Neural progenitor cell (in vitro differentiated cells): ENCODE measurements around the gene TENT5C. TPM values are rescaled to one million over a fixed set of nuclear protein-coding genes. Genes with fewer than 3 reads are reported as not detected.

Experiments used
- DNase-seq: peaks from one replicate; pipeline ENCODE4 v3.0.0-alpha.2; 2016; ENCODE audit warnings: low spot score
- H2AFZ ChIP-seq: fragments of 200-600 bp; sonication (generic); replicated peaks from 2 replicates; pipeline ENCODE4 v1.6.1; 2016; ENCODE audit warnings: antibody characterized with exemption
- H3F3A ChIP-seq: fragments of 200-600 bp; sonication (generic); 2 replicates; pipeline ENCODE4 v1.6.1; 2016; ENCODE audit warnings: antibody characterized with exemption, low read depth
- H3K27ac ChIP-seq: fragments of 200-600 bp; sonication (generic); 2 replicates; pipeline ENCODE4 v1.5.1; 2016; ENCODE audit warnings: mild to moderate bottlenecking
- H3K27me3 ChIP-seq: fragments of 200-600 bp; sonication (generic); 2 replicates; pipeline ENCODE4 v1.6.1; 2016; ENCODE audit warnings: mild to moderate bottlenecking, moderate library complexity
- H3K36me3 ChIP-seq: fragments of 200-600 bp; sonication (generic); 2 replicates; pipeline ENCODE4 v1.5.1; 2016
- H3K4me1 ChIP-seq: fragments of 200-600 bp; sonication (generic); 2 replicates; pipeline ENCODE4 v1.6.1; 2016; ENCODE audit warnings: mixed run types
- H3K4me2 ChIP-seq: fragments of 200-600 bp; sonication (generic); 2 replicates; pipeline ENCODE4 v1.6.1; 2016
- H3K4me3 ChIP-seq: fragments of 200-600 bp; sonication (generic); 2 replicates; pipeline ENCODE4 v1.5.1; 2016
- H3K79me2 ChIP-seq: fragments of 200-600 bp; sonication (generic); 2 replicates; pipeline ENCODE4 v1.6.1; 2016; ENCODE audit warnings: low read depth
- H3K9ac ChIP-seq: fragments of 200-600 bp; sonication (generic); 2 replicates; pipeline ENCODE4 v1.6.1; 2016
- H3K9me3 ChIP-seq: fragments of 200-600 bp; sonication (generic); 2 replicates; pipeline ENCODE4 v1.5.1; 2016; ENCODE audit warnings: low read depth
- H4K20me1 ChIP-seq: fragments of 200-600 bp; sonication (generic); 2 replicates; pipeline ENCODE4 v1.6.1; 2016; ENCODE audit warnings: low read depth
- H3K27ac Mint-ChIP-seq: 3 replicates; pipeline ENCODE4 v1.8.0; 2021; ENCODE audit warnings: mixed read lengths
- H3K27me3 Mint-ChIP-seq: 2 replicates; pipeline ENCODE4 v1.8.0; 2022; ENCODE audit warnings: low read depth, mild to moderate bottlenecking, inconsistent platforms, moderate library complexity, mixed read lengths; ENCODE audit not compliant: insufficient read depth
- H3K36me3 Mint-ChIP-seq: 3 replicates; pipeline ENCODE4 v1.8.0; 2021; ENCODE audit warnings: mixed read lengths
- H3K4me1 Mint-ChIP-seq: 3 replicates; pipeline ENCODE4 v1.8.0; 2021; ENCODE audit warnings: mixed read lengths
- H3K4me3 Mint-ChIP-seq: 3 replicates; pipeline ENCODE4 v1.8.0; 2021; ENCODE audit warnings: mild to moderate bottlenecking, moderate library complexity, mixed read lengths
- H3K9me3 Mint-ChIP-seq: 3 replicates; pipeline ENCODE4 v1.8.0; 2020; ENCODE audit warnings: mixed read lengths
- EZH2 ChIP-seq: fragments of 200-600 bp; sonication (generic); IDR thresholded peaks from 2 replicates; pipeline ENCODE4 v1.6.1; 2017; ENCODE audit warnings: antibody characterized with exemption, mild to moderate bottlenecking, moderate library complexity
- EZH2phosphoT487 ChIP-seq: fragments of 200-600 bp; sonication (generic); IDR thresholded peaks from 2 replicates; pipeline ENCODE4 v1.6.1; 2017; ENCODE audit warnings: antibody characterized with exemption
- total RNA-seq: library from RNA; depleted of rRNA; stranded (reverse); fragments of >200 nt; gene quantifications from 2 replicates; pipeline ENCODE4 v1.2.3, GENCODE V29; 2015; ENCODE audit warnings: low replicate concordance
- TF ChIP-seq, protein P1 (sequence below): fragments of 200-600 bp; sonication (generic); IDR thresholded peaks from 2 replicates; pipeline ENCODE4 v1.5.1; 2017; ENCODE audit warnings: antibody characterized with exemption, mild to moderate bottlenecking

TENT5C gene
- total RNA-seq, 1 donor from 2014 or later, result 0.39 TPM

DNA sequence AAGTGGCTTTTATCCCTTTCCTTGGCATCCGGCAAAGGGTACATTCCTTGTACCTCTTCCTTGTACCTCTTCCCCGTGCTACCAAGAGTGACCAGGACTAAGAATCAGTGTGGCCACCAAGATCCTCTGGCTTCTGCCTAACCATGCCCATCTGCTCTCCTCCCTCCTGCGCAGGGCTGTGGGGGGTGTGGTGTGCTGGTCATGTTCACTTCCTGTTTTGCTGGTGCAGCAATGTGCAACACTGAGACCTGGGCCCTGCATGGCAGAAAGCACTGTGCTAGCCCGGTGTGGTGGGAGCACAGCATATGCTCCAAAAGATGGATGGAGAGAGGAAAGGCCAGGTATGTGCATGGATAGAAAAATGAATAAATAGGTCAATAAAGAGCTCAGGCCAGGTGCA lies 33.3 kb upstream of the TENT5C start:
- Mint-ChIP-seq H3K27ac (no peak overlapping the region), H3K4me3 (no peak overlapping the region), H3K36me3 (no peaks in the 10 kb centered on the region), H3K9me3 (no peaks in the 10 kb centered on the region), H3K27me3 (peaks cover 13% of the 10 kb centered on the region), H3K4me1 (peaks cover 7% of the 10 kb centered on the region)
- H3K4me1 ChIP-seq, result peaks cover 11% of the 10 kb centered on the region
- no peak overlapping the region for H2AFZ ChIP-seq
- no peaks in the 10 kb centered on the region for H3K9me3 ChIP-seq
- H3K36me3 ChIP-seq, result no peaks in the 10 kb centered on the region
- H3K27ac ChIP-seq, result no peak overlapping the region
- H3K4me3 ChIP-seq, result no peak overlapping the region
- no peaks in the 10 kb centered on the region for H4K20me1 ChIP-seq
- DNase-seq, result no peak
- no peaks in the 10 kb centered on the region for H3F3A ChIP-seq
- H3K79me2 ChIP-seq, result no peaks in the 10 kb centered on the region
- no peaks in the 10 kb centered on the region for H3K27me3 ChIP-seq
- TF ChIP-seq, protein P1, sequence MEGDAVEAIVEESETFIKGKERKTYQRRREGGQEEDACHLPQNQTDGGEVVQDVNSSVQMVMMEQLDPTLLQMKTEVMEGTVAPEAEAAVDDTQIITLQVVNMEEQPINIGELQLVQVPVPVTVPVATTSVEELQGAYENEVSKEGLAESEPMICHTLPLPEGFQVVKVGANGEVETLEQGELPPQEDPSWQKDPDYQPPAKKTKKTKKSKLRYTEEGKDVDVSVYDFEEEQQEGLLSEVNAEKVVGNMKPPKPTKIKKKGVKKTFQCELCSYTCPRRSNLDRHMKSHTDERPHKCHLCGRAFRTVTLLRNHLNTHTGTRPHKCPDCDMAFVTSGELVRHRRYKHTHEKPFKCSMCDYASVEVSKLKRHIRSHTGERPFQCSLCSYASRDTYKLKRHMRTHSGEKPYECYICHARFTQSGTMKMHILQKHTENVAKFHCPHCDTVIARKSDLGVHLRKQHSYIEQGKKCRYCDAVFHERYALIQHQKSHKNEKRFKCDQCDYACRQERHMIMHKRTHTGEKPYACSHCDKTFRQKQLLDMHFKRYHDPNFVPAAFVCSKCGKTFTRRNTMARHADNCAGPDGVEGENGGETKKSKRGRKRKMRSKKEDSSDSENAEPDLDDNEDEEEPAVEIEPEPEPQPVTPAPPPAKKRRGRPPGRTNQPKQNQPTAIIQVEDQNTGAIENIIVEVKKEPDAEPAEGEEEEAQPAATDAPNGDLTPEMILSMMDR, result no peak
- no peak for TF ChIP-seq EZH2phosphoT487
- TF ChIP-seq EZH2, result no peak
- no peak overlapping the region for H3K9ac ChIP-seq
- no peak overlapping the region for H3K4me2 ChIP-seq

DNA sequence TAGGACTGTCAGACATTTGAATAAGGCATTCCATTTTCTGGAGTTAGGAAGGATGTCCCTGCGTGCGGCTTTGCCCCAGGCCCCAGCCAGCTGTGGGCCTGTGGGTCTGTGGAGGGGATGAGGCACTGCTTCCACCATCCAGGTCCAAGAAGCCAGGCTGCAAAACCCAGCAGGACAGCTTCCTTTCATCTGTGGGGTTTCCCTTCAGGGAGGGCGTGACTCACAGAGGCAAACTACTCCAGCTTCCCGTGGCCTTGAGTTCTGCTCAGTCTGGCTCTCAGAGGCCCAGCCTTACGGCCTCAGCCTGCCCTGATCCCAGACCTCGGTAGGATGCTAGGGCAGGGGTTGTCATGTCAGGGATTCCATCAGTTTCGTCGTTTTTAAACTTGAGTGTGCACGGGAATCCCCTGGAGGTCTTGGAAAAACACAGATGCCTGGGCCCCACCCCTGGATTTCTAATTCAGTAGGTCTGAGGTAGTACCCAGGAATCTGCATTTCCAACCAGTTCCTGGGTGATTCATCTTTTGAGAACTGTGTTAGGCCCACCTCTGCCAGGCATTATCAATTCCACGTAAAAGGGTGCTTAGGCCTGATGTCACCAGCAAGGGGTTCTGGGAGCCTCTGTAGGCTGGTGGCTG lies 32.3 kb upstream of the TENT5C start:
- Histone ChIP-seq H3K9me3 (no peaks in the 10 kb centered on the region), H3F3A (no peaks in the 10 kb centered on the region), H4K20me1 (no peaks in the 10 kb centered on the region), H3K27me3 (no peaks in the 10 kb centered on the region), H3K36me3 (no peaks in the 10 kb centered on the region), H3K4me2 (no peak overlapping the region), H3K79me2 (no peaks in the 10 kb centered on the region), H3K4me1 (peaks cover 11% of the 10 kb centered on the region), H3K27ac (no peak overlapping the region), H3K9ac (no peak overlapping the region), H2AFZ (no peak overlapping the region), H3K4me3 (no peak overlapping the region)
- H3K4me3 Mint-ChIP-seq, result no peak overlapping the region
- H3K36me3 Mint-ChIP-seq, result no peaks in the 10 kb centered on the region
- no peak for DNase-seq
- TF ChIP-seq EZH2 (no peak), EZH2phosphoT487 (no peak)
- TF ChIP-seq, protein P1, result no peak
- H3K4me1 Mint-ChIP-seq, result peaks cover 7% of the 10 kb centered on the region
- H3K27ac Mint-ChIP-seq, result no peak overlapping the region
- H3K9me3 Mint-ChIP-seq, result no peaks in the 10 kb centered on the region
- H3K27me3 Mint-ChIP-seq, result peaks cover 13% of the 10 kb centered on the region

DNA sequence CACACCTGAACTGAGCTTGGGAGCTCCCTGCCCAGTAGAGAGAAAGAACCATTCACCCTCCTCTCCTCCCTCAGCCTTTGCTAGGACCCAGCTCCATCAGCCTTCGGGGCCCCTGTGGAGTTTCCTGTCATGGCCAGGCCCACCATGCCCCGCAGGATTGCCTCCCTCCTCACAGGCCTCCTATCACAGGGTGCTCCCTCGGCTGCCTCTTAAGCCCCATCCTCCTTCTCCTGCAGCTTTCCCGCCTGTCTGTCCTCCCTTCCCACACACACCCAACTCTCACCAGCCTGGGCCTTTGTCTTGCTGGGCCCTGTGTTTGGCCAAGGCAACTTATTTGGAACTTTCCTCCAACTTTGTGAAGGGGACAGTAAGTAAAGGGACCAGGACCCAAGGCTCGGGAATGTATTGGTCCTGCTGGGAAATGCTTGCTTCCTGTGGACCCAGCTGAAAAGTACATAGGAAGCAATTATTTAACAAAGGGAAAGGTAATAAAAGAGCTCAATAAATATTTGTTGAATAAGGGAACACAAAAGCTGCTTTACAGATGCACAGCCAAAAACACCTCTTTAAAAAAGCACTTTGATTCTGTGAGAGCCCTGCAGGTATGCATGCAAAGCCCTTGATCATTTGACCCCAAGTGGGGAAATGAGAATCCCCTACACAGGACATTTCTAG lies 31.6 kb upstream of the TENT5C start:
- peaks cover 7% of the 10 kb centered on the region for H3K4me1 Mint-ChIP-seq
- no peak overlapping the region for H3K27ac ChIP-seq
- H2AFZ ChIP-seq, result peak overlapping the region; percentile 72
- peak overlapping the region; percentile 85 for H3K27ac Mint-ChIP-seq
- no peak overlapping the region for H3K9ac ChIP-seq
- H3K4me3 ChIP-seq, result no peak overlapping the region
- no peaks in the 10 kb centered on the region for H3K9me3 ChIP-seq
- H3K36me3 ChIP-seq, result no peaks in the 10 kb centered on the region
- peak overlapping the region; percentile 11 for H3K4me3 Mint-ChIP-seq
- no peaks in the 10 kb centered on the region for H4K20me1 ChIP-seq
- H3F3A ChIP-seq, result no peaks in the 10 kb centered on the region
- H3K27me3 Mint-ChIP-seq, result peaks cover 13% of the 10 kb centered on the region
- no peaks in the 10 kb centered on the region for H3K79me2 ChIP-seq
- no peak overlapping the region for H3K4me2 ChIP-seq
- no peaks in the 10 kb centered on the region for H3K27me3 ChIP-seq
- DNase-seq, result no peak
- TF ChIP-seq, protein P1, result no peak
- no peak for TF ChIP-seq EZH2phosphoT487
- no peak for TF ChIP-seq EZH2
- H3K4me1 ChIP-seq, result peaks cover 11% of the 10 kb centered on the region
- H3K9me3 Mint-ChIP-seq, result no peaks in the 10 kb centered on the region
- no peaks in the 10 kb centered on the region for H3K36me3 Mint-ChIP-seq
